HepG2 (cell line): Measurements from ENCODE around the gene WNK1. TPM values are rescaled to one million over a fixed set of nuclear protein-coding genes. Genes with fewer than 3 reads are reported as not detected.
A peak's percentile ranks its signal among the peaks of the same experiment; 100 is the strongest.

Experiments
- ATRX ChIP-seq: sonication (generic); formaldehyde crosslinking; IDR thresholded peaks from 2 replicates; pipeline ENCODE4 v1.4.0; 2020; ENCODE audit warnings: missing genetic modification reagents, borderline replicate concordance
- CC2D1A ChIP-seq: sonication (generic); formaldehyde crosslinking; IDR thresholded peaks from 2 replicates; pipeline ENCODE4 v1.8.1; 2023; ENCODE audit warnings: mild to moderate bottlenecking, missing genetic modification reagents
- ETV5 ChIP-seq: IDR thresholded peaks from 2 replicates; pipeline ENCODE4 v1.6.1; 2018; ENCODE audit warnings: missing biosample characterization, missing genetic modification reagents, inconsistent platforms, borderline replicate concordance
- FOXA3 ChIP-seq: IDR thresholded peaks from 2 replicates; pipeline ENCODE4 v1.6.1; 2016; ENCODE audit warnings: missing genetic modification reagents, missing compliant biosample characterization
- MTA3 ChIP-seq: sonication (generic); formaldehyde crosslinking; IDR thresholded peaks from 2 replicates; pipeline ENCODE4 v1.4.0; 2020; ENCODE audit warnings: missing genetic modification reagents
- NFIB ChIP-seq: sonication (generic); formaldehyde crosslinking; IDR thresholded peaks from 2 replicates; pipeline ENCODE4 v1.9.0; 2021; ENCODE audit warnings: missing genetic modification reagents, mild to moderate bottlenecking, borderline replicate concordance
- PHB2 ChIP-seq: fragments of 450-650 bp; IDR thresholded peaks from 2 replicates; pipeline ENCODE4 v1.6.1; 2018; ENCODE audit not compliant: partially characterized antibody
- POLR2AphosphoS2 ChIP-seq: IDR thresholded peaks from 2 replicates; pipeline ENCODE4 v1.6.1; 2011; ENCODE audit warnings: low read depth, low read length, improper control_type of control experiment
- RXRA ChIP-seq: sonication (generic); formaldehyde crosslinking; IDR thresholded peaks from 2 replicates; pipeline ENCODE4 v1.5.1; 2020; ENCODE audit warnings: missing genetic modification reagents
- SMAD3 ChIP-seq: sonication (generic); formaldehyde crosslinking; IDR thresholded peaks from 2 replicates; pipeline ENCODE4 v1.4.0; 2020; ENCODE audit warnings: missing genetic modification reagents
- SOX6 ChIP-seq, 2 experiments: fragments of 450-650 bp in 1 of 2; sonication (generic) in 1 of 2; formaldehyde crosslinking in 1 of 2; IDR thresholded peaks; 2 replicates each; pipeline versions ENCODE4 v1.4.0 to v1.6.1; 2017 to 2020; ENCODE audit warnings: antibody characterized with exemption in 1 of 2, mild to moderate bottlenecking in 1 of 2, missing genetic modification reagents in 1 of 2
- SRSF4 ChIP-seq: fragments of 200-400 bp; formaldehyde crosslinking; IDR thresholded peaks from one replicate; pipeline ENCODE4 v1.6.1; 2018; ENCODE audit warnings: mild to moderate bottlenecking, low read depth, low read length, moderate library complexity; ENCODE audit not compliant: poor library complexity, severe bottlenecking
- THAP11 ChIP-seq: IDR thresholded peaks from 2 replicates; pipeline ENCODE4 v1.6.1; 2016; ENCODE audit warnings: missing biosample characterization, missing genetic modification reagents
- ZIK1 ChIP-seq: sonication (generic); formaldehyde crosslinking; IDR thresholded peaks from 2 replicates; pipeline ENCODE4 v1.5.0; 2020; ENCODE audit warnings: mild to moderate bottlenecking, low read depth, missing genetic modification reagents, borderline replicate concordance
- ZMYM3 ChIP-seq: sonication (generic); formaldehyde crosslinking; IDR thresholded peaks from 2 replicates; pipeline ENCODE4 v1.5.1; 2020; ENCODE audit warnings: mild to moderate bottlenecking, missing genetic modification reagents
- ZNF337 ChIP-seq: sonication (generic); formaldehyde crosslinking; IDR thresholded peaks from 2 replicates; pipeline ENCODE4 v1.5.1; 2020; ENCODE audit warnings: missing genetic modification reagents, low read depth, mild to moderate bottlenecking, borderline replicate concordance
- ZNF713 ChIP-seq: sonication (generic); formaldehyde crosslinking; IDR thresholded peaks from 2 replicates; pipeline ENCODE4 v1.4.0; 2020; ENCODE audit warnings: mild to moderate bottlenecking, missing genetic modification reagents
- ZNF891 ChIP-seq: sonication (generic); formaldehyde crosslinking; IDR thresholded peaks from 2 replicates; pipeline ENCODE4 v1.5.0; 2020; ENCODE audit warnings: mild to moderate bottlenecking, missing genetic modification reagents
- polyA plus RNA-seq, 8 experiments: library from polyadenylated mRNA; depleted of rRNA in 3 of 8; stranded (reverse) in 7 of 8; unstranded in 1 of 8; fragments of >200 nt; fragmentation: Illumina TruSeq in 4 of 8; extraction: Trizol in 4 of 8; gene quantifications; 2 replicates each; pipeline versions ENCODE4 v1.2.1 to v1.2.3, GENCODE V29; 2011 to 2016; ENCODE audit warnings: low read depth in 4 of 8, missing spikeins in 1 of 8, mixed read lengths in 1 of 8; ENCODE audit not compliant: insufficient read depth in 1 of 8
- total RNA-seq, 5 experiments: library from RNA; depleted of rRNA; stranded (reverse); fragments of >200 nt; fragmentation: Illumina TruSeq; extraction: Trizol; gene quantifications; 2 replicates each; pipeline ENCODE4 v1.2.3, GENCODE V29; 2016; ENCODE audit warnings: low read depth in 1 of 5
- TF ChIP-seq, protein P1 (sequence below): sonication (generic); formaldehyde crosslinking; IDR thresholded peaks from 2 replicates; pipeline ENCODE4 v1.4.0; 2020; ENCODE audit warnings: missing genetic modification reagents, borderline replicate concordance
- TF ChIP-seq, protein P2 (sequence below): sonication (generic); formaldehyde crosslinking; IDR thresholded peaks from 2 replicates; pipeline ENCODE4 v1.4.0; 2020; ENCODE audit warnings: missing genetic modification reagents
- TF ChIP-seq, protein P3 (sequence below): sonication (generic); formaldehyde crosslinking; IDR thresholded peaks from 2 replicates; pipeline ENCODE4 v1.5.0; 2020; ENCODE audit warnings: missing genetic modification reagents
- TF ChIP-seq, protein P4 (sequence below): sonication (generic); formaldehyde crosslinking; IDR thresholded peaks from 2 replicates; pipeline ENCODE4 v1.5.0; 2020; ENCODE audit warnings: mild to moderate bottlenecking, missing genetic modification reagents

WNK1 gene
- total and polyA plus RNA-seq, 2 of the 13 experiments (the other 11 are each of a cell fraction or from before 2014, with no cell fraction given): 31.1 to 54.8 TPM

DNA sequence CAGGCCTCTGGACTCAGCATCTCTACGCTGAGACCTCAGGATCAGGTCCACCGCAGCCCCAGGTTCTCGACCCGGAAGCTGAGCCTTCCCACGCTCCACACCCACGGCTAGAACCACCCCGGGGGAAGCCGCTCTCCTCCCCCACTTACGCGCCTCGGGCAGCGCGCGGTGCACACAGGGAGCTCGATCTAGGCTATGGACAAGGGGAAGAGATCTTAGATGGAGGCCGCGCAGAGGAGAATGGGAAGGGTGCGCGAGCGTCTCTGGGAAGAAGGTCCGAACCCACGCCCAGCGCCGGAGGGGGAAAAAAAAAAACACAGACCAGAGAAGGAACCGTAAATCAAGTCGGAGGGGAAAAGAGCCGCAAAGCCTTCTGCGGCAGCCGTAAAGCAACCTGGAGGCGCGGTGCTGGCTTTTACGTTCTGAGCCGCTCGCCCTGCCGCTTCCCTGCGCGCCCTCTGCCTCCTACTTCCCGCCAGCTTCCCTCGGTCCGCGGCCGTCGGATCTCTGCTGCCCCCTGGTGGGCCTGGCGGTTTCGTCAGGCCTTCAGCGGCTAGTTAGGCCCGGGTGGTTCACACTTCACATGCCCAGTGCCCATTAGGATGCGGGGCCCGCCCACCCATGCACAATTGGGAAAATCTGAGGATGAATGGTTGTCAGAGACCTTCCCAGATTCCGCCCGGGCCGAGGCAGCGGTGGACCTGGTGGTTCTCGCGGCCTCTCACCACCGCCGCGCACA, 197.2 kb downstream of the WNK1 start, which contains the start of gene RAD52 (continued):
- TF ChIP-seq, protein P1, sequence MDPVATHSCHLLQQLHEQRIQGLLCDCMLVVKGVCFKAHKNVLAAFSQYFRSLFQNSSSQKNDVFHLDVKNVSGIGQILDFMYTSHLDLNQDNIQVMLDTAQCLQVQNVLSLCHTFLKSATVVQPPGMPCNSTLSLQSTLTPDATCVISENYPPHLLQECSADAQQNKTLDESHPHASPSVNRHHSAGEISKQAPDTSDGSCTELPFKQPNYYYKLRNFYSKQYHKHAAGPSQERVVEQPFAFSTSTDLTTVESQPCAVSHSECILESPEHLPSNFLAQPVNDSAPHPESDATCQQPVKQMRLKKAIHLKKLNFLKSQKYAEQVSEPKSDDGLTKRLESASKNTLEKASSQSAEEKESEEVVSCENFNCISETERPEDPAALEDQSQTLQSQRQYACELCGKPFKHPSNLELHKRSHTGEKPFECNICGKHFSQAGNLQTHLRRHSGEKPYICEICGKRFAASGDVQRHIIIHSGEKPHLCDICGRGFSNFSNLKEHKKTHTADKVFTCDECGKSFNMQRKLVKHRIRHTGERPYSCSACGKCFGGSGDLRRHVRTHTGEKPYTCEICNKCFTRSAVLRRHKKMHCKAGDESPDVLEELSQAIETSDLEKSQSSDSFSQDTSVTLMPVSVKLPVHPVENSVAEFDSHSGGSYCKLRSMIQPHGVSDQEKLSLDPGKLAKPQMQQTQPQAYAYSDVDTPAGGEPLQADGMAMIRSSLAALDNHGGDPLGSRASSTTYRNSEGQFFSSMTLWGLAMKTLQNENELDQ (CRISPR knock-in tag): no peak
- no peak for TF ChIP-seq ETV5 (CRISPR knock-in tag)
- TF ChIP-seq, protein P2, sequence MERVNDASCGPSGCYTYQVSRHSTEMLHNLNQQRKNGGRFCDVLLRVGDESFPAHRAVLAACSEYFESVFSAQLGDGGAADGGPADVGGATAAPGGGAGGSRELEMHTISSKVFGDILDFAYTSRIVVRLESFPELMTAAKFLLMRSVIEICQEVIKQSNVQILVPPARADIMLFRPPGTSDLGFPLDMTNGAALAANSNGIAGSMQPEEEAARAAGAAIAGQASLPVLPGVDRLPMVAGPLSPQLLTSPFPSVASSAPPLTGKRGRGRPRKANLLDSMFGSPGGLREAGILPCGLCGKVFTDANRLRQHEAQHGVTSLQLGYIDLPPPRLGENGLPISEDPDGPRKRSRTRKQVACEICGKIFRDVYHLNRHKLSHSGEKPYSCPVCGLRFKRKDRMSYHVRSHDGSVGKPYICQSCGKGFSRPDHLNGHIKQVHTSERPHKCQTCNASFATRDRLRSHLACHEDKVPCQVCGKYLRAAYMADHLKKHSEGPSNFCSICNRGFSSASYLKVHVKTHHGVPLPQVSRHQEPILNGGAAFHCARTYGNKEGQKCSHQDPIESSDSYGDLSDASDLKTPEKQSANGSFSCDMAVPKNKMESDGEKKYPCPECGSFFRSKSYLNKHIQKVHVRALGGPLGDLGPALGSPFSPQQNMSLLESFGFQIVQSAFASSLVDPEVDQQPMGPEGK (CRISPR knock-in tag): peak; percentile 61
- no peak for TF ChIP-seq PHB2
- peak; percentile 76; the same call in 1 of the 2 replicates for TF ChIP-seq ZMYM3 (CRISPR knock-in tag)
- TF ChIP-seq CC2D1A (CRISPR knock-in tag): no peak
- TF ChIP-seq ZNF713 (CRISPR knock-in tag): no peak
- no peak for TF ChIP-seq SOX6 (IDR thresholded peaks at IDR 0.05)
- TF ChIP-seq SOX6 (CRISPR knock-in tag; IDR thresholded peaks at IDR 0.05): peak; percentile 83
- no peak for TF ChIP-seq ZNF337 (CRISPR knock-in tag)
- no peak for TF ChIP-seq ATRX (CRISPR knock-in tag)
- TF ChIP-seq SMAD3 (CRISPR knock-in tag): peak; percentile 87
- TF ChIP-seq, protein P3, sequence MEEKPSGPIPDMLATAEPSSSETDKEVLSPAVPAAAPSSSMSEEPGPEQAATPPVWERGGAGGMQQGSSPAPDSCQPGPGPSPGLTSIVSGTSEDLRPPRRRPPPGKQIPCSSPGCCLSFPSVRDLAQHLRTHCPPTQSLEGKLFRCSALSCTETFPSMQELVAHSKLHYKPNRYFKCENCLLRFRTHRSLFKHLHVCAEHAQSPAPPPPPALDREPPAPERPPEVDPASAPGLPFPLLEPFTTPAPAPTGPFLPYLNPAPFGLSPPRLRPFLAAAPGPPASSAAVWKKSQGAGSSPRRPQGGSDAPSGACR: no peak; the same call in 1 of the 2 replicates
- TF ChIP-seq RXRA (CRISPR knock-in tag): peak; percentile 39; the same call in 1 of the 2 replicates
- TF ChIP-seq, protein P4, sequence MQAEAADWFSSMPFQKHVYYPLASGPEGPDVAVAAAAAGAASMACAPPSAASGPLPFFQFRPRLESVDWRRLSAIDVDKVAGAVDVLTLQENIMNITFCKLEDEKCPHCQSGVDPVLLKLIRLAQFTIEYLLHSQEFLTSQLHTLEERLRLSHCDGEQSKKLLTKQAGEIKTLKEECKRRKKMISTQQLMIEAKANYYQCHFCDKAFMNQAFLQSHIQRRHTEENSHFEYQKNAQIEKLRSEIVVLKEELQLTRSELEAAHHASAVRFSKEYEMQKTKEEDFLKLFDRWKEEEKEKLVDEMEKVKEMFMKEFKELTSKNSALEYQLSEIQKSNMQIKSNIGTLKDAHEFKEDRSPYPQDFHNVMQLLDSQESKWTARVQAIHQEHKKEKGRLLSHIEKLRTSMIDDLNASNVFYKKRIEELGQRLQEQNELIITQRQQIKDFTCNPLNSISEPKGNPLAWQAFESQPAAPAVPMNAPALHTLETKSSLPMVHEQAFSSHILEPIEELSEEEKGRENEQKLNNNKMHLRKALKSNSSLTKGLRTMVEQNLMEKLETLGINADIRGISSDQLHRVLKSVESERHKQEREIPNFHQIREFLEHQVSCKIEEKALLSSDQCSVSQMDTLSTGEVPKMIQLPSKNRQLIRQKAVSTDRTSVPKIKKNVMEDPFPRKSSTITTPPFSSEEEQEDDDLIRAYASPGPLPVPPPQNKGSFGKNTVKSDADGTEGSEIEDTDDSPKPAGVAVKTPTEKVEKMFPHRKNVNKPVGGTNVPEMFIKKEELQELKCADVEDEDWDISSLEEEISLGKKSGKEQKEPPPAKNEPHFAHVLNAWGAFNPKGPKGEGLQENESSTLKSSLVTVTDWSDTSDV (CRISPR knock-in tag): no peak
- TF ChIP-seq ZNF891: no peak
- TF ChIP-seq FOXA3 (CRISPR knock-in tag): peak; percentile 59
- no peak for TF ChIP-seq SRSF4
- no peak for TF ChIP-seq NFIB (CRISPR knock-in tag)
- TF ChIP-seq MTA3 (CRISPR knock-in tag): 0 out of 2 replicates have a peak, but pooled peaks have one; percentile 15
- TF ChIP-seq THAP11 (CRISPR knock-in tag): peak; percentile 94
- no peak for TF ChIP-seq ZIK1 (CRISPR knock-in tag)
- no peak; the same call in 1 of the 2 replicates for TF ChIP-seq POLR2AphosphoS2
